Astrocyte of the spinal cord (primary cell): ENCODE data around the gene BCAS1.

Experiments used
- DNase-seq: peaks from one replicate; pipeline ENCODE4 v3.0.0; 2011; ENCODE audit warnings: low read depth, low spot score
- H3K4me3 ChIP-seq: 2 replicates; pipeline ENCODE4 v1.5.1; 2011; ENCODE audit warnings: low read depth, mild to moderate bottlenecking, low read length, moderate library complexity
- in situ Hi-C: cut with HindIII; loops from 2 replicates; pipeline ENCODE4 v1.10.0; 2017; ENCODE audit warnings: low sequenced_read_pairs
- TF ChIP-seq, protein P1 (sequence below): IDR thresholded peaks from 2 replicates; pipeline ENCODE4 v1.5.1; 2012; ENCODE audit warnings: low read depth, mild to moderate bottlenecking, low read length, inconsistent platforms

BCAS1 gene

DNA sequence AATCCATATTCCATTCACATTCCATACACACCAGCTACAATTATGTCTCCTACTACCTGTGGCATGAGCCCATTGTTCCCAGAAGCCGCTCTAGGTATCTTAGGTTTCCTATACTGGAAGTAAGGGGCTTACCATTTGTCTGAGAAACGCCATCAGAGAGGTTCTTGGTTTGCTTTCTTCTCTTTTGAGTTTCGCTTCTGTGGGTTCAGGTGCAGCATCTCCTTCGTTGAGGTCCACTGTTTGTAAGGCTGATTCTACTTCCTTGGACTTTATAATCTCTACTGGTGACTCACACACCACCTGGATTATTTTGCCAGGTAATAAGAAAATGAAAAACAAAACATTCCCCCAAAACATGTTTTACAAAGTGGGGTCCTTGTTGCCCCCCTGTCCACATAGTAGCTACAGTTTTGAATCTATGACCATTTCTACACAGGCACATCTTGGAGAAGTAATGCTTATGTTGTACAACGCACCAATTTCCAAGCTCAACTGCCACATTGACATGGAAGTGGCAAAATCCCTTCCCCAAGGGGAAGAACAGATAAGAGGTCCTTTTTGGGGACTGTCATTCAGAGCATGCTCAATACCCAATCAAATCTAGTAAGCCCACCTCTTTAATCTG lies 103.5 kb downstream of the BCAS1 start:
- no peak overlapping the region for H3K4me3 ChIP-seq
- TF ChIP-seq, protein P1, sequence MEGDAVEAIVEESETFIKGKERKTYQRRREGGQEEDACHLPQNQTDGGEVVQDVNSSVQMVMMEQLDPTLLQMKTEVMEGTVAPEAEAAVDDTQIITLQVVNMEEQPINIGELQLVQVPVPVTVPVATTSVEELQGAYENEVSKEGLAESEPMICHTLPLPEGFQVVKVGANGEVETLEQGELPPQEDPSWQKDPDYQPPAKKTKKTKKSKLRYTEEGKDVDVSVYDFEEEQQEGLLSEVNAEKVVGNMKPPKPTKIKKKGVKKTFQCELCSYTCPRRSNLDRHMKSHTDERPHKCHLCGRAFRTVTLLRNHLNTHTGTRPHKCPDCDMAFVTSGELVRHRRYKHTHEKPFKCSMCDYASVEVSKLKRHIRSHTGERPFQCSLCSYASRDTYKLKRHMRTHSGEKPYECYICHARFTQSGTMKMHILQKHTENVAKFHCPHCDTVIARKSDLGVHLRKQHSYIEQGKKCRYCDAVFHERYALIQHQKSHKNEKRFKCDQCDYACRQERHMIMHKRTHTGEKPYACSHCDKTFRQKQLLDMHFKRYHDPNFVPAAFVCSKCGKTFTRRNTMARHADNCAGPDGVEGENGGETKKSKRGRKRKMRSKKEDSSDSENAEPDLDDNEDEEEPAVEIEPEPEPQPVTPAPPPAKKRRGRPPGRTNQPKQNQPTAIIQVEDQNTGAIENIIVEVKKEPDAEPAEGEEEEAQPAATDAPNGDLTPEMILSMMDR, result no peak
- in situ Hi-C loops, result no loop called here
- no peak for DNase-seq

DNA sequence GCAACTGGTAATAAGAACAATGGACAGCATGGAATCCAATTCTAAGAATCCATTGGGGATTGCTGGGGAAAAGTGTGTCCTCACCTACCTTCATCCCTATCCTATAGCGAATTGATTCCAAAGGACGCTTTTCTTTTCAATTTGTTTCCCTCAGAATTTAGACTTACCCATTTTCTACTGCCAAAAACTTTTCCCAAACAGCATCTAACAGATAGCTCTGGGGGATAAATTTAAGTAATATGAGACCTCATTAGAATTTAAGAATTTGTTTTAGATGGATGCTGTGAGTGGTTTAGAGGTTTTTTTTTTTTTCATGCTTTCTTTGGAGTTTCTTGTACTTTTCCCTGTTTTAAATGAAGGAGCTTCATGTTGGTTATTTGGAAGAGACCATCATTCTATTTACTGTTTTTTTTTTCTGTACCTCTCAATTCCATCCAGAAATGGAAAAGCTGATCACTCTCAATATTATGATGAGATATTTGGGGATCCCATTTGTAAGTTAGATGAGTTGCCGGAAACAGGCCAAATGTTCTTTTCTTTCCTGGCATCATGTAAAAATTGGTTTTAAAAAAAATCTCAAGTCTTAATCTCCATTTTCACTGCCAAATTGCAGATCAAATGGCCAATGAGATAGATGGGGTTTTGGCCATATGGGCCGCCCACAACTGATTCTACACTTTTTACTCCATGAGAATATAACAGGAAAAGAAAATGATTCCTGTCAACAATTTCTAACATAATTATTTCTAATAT lies 105.7 kb downstream of the BCAS1 start:
- in situ Hi-C loops, result no loop called here
- TF ChIP-seq, protein P1, result no peak

DNA sequence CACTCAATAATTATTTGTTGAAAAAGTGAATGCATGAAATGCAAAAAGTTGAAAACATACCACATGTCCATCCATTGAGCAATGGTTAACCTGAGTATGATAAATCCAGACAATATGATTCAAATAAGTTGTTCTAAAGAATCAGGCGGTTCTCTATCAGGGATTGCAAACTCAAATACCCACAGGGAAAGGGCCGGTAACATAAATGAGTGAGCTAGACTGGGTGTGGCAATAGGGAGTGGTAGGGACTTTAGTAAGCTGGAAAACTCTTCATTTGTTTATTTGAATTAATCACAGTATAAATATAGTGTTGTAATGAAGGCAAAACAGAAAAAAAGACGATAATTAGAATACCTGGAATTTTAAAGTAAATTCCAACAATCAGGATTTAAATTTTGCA lies 106.3 kb downstream of the BCAS1 start:
- no peak for DNase-seq
- in situ Hi-C loops, result no loop called here
- TF ChIP-seq, protein P1, result no peak
- H3K4me3 ChIP-seq, result no peak overlapping the region

More for the DNA sequence above, 105.7 kb downstream of the BCAS1 start:
- DNase-seq, result no peak
- no peak overlapping the region for H3K4me3 ChIP-seq

DNA sequence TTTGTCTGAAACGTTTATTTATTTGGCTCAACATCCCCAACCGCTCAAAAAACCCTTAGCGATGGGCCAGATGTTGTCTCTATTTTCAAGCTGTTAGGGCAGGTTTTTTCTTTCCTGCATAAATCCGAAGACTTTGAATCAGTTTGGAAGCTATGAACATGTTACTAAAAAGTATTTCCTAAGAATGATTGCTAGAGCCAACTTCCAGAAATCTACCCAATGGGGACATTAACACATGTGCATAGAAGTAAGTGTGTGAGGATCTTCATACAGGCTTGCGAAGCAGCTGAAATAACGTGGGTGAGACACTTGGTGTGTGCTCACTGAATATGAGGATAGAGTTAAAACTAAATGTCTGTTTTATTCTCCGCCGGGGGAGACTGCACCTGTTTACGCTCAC lies 106.8 kb downstream of the BCAS1 start:
- no peak for DNase-seq
- in situ Hi-C loops, result no loop called here
- TF ChIP-seq, protein P1, result no peak
- H3K4me3 ChIP-seq, result no peak overlapping the region

DNA sequence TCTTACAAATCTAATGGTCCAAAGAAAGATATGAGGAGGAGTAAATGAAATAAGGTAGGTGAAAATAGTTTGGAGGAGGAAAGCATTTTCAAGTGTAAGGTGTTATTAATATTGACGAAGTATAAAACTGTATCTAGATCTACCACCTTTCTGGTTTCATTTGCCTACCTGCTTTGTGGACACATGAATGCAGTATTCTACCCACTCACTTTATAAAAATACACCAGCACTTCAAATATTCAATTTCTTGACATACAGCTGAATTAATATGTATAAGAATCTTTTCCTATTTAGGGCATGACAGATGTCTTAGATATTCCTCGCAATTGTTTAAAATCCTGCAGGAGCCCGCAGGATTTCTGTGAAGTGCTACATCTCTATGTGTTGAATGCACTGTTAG lies 108.0 kb downstream of the BCAS1 start:
- TF ChIP-seq, protein P1, result no peak
- in situ Hi-C loops, result no loop called here
- no peak overlapping the region for H3K4me3 ChIP-seq
- DNase-seq, result no peak

DNA sequence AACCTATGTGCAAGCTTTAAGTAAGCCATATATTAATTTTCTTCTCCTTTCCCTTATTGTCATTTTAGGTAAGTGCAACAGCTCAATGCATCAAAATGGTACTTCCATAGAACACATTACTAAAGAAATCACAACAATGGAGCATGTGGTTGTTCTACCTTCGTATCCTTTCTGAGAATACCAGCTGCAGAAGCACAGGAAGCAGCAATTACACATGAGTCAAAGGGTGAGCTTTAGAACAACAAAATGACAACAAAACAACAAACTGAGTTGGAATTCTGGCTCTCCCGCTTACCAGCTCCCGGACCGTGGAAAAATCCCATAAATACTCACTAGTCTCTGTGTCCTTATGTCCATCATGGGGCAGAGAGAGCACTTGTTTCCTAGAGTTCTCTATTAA lies 108.9 kb downstream of the BCAS1 start:
- DNase-seq, result no peak
- TF ChIP-seq, protein P1, result no peak
- H3K4me3 ChIP-seq, result no peak overlapping the region
- in situ Hi-C loops, result no loop called here
